GM21786 (cell line): ENCODE data around the gene NOMO2.
"Not testable (repeated sequence)": the region's sequence is repeated elsewhere in the genome, so short reads cannot be mapped to it uniquely, and the experiment has no call there.

Source experiments
- ATAC-seq: cut with Tn5 transposase; IDR thresholded peaks from one replicate; pipeline ENCODE4 v1.9.1; 2021; ENCODE audit not compliant: unreplicated experiment

Gene NOMO2

DNA sequence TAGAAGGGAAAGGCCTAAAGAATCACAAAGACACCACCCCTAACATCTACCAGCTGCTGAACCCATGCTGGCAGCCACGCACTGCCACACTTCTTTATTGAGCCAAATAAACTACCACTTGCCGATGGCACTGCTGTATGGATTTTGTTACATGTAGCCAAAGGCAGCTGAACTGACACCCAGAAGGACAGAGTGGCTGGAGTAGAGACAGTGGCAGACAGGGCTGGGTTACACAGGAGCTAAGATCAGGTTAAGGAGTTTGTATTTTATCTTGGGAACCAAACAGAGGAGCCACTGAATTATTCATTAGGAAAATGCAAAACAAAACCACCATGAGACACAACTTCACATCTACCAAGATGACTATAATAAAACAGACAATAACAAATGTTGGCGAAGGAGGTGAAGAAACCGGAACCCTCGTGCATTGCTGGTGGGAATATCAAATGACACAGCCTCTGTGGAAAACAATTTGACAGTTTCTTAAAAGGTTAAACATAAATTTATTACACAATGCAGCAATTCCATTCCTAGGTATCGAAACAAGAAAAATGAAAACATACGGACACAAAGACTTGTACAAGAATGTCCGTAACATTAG lies 35.9 kb downstream of the NOMO2 start:
- not testable (repeated sequence) for ATAC-seq

GRCh38 chr16:18522637-18523036 lies 39.3 kb downstream of the NOMO2 start:
- ATAC-seq, result not testable (repeated sequence)

GRCh38 chr16:18521445-18522181 lies 40.3 kb downstream of the NOMO2 start:
- not testable (repeated sequence) for ATAC-seq

GRCh38 chr16:18518536-18519283 lies 43.2 kb downstream of the NOMO2 start:
- ATAC-seq, result not testable (repeated sequence)

DNA sequence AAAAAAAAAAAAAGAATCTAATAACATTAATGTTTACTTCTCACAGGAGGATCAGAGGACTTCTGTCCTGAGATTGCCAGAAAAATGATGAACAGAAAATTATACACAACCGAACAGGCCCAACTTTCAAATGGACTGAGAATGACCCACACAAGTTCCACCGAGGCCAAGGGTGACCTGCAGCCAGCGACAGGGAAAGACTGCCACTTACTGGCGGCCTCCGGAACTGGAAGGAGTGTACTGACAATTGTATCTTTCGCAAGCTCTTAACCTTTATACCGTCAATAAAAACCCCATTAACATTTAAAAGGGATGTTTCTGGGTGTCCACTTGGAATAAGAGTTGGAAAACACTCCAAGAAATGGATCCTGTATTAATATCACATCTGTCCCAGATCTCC lies 63.5 kb downstream of the NOMO2 start:
- not testable (repeated sequence) for ATAC-seq

DNA sequence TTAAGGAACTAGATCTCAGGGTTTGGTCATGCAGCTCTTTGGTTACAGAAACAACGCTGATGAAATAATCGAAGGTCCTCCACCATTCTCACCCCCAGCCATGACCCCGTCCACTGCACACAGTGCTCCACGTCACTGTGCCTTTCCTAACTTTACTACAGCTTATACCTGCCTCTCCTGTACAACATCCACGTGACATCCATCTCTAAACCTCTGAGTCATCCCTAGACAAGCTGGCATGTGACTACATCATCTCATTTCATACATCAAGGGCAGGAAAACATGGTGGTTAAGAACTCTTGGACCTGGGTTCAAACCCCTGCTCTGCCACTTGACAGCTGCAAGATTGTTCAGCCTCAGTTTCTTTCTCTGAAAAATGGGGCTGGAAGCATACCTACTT lies 64.9 kb downstream of the NOMO2 start:
- not testable (repeated sequence) for ATAC-seq

DNA sequence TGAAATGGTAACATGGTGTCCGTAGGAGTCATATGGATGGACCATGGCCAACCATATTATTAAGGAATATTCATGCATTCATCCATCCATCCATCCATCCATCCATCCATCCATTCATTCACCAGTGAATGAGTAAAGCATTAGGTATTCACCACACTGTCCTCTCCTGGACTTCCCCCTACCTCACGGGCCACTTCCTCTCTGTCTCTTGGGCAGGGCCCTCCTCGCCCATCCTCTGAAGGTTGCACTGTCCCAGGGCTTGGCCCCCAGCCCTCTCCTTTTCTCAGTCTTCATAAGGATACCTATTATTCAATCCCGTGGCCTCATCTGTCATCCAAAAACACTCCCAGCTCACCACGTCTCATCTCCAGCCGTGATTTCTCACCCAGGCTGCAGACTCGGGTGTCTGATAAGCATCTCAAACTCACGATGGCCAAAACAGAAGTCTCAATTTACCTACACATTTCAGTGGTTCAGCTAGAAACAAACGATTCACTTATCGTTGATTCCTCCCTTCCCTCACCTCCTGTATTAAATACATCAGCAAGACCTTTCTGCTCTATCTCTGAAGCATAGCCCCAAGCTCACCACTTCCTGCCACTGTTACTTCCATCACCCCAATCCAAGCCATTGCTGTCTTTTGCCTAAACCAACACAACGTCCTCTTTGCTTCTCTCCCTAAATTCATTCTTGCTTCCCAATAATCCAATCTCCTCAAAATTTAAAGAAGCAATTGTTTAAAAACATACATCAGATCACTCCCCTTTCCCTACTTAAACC lies 69.6 kb downstream of the NOMO2 start:
- not testable (repeated sequence) for ATAC-seq

- not testable (repeated sequence) for ATAC-seq
Observed at GRCh38 chr16:18436025-18436424, 125.9 kb downstream of the NOMO2 start.

GRCh38 chr16:18415827-18416226 lies 146.1 kb downstream of the NOMO2 start:
- ATAC-seq, result not testable (repeated sequence)

DNA sequence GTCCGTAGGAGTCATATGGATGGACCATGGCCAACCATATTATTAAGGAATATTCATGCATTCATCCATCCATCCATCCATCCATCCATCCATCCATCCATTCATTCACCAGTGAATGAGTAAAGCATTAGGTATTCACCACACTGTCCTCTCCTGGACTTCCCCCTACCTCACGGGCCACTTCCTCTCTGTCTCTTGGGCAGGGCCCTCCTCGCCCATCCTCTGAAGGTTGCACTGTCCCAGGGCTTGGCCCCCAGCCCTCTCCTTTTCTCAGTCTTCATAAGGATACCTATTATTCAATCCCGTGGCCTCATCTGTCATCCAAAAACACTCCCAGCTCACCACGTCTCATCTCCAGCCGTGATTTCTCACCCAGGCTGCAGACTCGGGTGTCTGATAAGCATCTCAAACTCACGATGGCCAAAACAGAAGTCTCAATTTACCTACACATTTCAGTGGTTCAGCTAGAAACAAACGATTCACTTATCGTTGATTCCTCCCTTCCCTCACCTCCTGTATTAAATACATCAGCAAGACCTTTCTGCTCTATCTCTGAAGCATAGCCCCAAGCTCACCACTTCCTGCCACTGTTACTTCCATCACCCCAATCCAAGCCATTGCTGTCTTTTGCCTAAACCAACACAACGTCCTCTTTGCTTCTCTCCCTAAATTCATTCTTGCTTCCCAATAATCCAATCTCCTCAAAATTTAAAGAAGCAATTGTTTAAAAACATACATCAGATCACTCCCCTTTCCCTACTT lies 152.2 kb downstream of the NOMO2 start:
- not testable (repeated sequence) for ATAC-seq

GRCh38 chr16:18401851-18402657 lies 159.8 kb downstream of the NOMO2 start:
- ATAC-seq, result not testable (repeated sequence)

DNA sequence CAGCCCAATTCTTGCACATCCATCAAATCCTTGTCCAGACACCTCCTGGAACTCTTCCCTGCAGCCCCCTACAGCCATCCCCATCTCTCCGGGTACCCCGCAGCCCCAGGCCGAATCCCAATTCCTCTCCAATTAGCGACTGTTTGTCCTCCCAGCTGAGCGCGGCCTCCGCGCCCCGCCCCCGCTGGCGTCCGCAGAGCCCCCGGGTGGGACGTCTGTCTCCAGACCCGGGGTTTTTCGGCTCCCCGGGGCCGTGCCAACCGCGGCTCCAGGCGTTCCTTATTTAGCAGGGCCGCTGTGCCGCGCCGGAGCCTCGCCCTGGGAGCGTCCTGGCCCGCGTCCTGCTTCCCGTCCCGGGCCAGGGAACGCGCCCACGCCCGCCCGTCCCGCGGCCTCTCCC lies 160.7 kb downstream of the NOMO2 start:
- ATAC-seq, result not testable (repeated sequence)

DNA sequence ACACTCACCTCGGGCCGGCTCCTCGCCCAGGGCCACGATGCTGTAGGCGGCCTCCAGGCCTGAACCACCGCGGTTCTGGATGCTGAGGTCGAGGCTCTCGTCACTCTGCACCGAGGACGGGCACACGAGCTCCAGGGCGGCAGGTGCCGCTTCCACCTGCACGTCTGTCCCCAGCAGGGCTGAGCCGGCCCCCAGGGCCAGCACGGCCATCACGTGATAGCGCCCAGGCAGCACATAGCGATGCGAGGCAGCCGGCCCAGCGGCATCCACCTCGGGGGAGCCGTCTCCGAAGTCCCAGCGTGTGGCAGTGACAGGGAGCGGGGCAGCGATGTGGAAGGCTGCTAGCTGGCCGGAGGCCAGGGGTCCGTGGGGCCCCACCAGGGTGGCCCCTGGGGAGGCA lies 167.5 kb downstream of the NOMO2 start:
- ATAC-seq, result not testable (repeated sequence)

GRCh38 chr16:18387767-18388166 lies 174.1 kb downstream of the NOMO2 start:
- ATAC-seq, result not testable (repeated sequence)

GRCh38 chr16:18386517-18386916 lies 175.4 kb downstream of the NOMO2 start:
- not testable (repeated sequence) for ATAC-seq

DNA sequence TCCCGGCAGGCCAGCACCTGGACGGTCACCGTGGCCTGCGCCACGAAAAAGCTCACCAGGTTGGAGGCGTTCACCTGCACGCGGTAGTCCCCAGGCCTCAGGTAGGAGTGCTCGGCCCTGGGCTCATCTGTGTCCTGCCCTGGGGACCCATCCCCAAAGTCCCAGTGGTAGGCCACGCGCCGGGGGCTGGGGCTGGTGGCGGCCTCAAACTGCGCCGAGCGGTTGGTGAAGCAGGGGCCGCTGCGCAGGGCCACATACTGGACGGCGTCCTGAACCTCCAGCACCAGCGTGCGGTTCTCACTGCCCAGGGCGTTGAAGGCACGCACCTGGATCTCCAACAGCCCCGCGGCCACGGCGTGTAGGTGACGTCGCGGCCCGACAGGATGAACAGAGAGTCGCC lies 176.6 kb downstream of the NOMO2 start:
- ATAC-seq, result not testable (repeated sequence)

- ATAC-seq, result not testable (repeated sequence)
Observed at GRCh38 chr16:18384869-18385268, 177.0 kb downstream of the NOMO2 start.

DNA sequence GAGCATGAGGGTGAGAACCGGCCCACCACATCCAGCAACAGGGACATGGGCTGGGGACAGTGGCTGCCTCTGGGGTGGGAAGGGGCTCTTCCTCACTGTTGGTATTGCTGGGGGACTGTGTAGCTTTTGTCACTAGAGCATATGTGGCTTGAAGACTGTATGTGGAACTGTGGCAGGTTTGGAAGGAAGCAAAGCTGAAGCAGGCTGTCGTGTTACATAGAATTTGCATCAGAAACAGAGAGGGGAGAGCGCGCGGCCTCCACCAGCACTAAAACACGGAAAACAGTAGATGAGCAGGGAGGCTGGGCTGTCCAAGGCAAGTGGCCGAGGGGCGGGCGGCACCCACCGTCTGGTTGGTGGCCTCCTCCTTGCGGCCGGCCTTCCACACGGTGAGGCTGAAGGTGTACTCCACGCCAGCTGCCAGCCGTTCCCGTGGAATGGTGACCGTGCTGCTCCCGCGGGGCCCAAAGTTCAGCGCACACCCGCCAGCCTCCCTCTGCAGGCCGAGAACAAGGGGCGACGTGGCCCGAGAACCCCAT lies 177.7 kb downstream of the NOMO2 start:
- ATAC-seq, result not testable (repeated sequence)

DNA sequence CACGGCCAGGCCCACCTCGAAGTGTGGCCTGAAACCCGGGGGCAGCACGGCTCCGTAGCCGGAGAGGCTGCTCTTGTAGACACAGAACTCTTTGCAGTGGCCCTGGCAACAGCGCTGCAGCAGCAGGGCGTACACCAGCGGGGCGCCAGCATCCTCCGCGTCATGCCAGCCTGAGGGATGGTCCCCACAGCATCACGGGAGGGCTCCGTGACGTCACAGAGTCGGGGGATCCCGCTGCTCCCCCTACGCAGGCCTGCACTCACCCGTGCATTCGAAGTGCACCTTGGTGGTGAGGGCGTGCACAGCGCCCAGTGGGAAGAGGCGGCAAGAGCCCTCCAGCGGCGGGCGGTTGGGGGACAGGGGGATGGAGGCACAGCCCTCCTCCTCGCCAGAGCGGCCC lies 179.2 kb downstream of the NOMO2 start:
- ATAC-seq, result not testable (repeated sequence)
